ENCODE measurements around the gene POLR2M.

The POLR2M gene

DNA sequence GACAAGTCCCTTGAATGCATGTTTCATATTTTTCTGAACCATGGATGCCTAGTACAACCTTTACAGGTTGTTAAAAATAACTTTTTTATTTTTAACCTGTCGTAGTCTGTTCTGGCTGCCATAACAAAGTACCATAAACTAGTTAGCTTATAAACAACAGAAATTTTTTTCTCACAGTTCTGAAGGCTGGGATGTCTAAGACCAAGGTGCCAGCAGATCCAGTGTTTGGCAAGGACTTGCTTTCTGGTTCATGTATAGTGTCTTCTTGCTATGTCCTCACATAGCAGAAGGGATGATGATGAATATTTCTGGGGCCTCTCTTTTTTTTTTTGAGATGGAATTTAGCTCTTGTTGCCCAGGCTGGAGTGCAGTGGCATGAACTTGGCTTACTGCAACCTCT lies 23.0 kb upstream of the POLR2M start:
- H4K20me1 ChIP-seq (ENCODE audit: insufficient read depth, low read length, poor library complexity, severe bottlenecking) = no peaks in the 10 kb centered on the region
- H3K4me2 ChIP-seq (ENCODE audit: low read depth, low read length, poor library complexity, severe bottlenecking) = no peak overlapping the region
- no peak overlapping the region for H3K9ac ChIP-seq (ENCODE audit: low read depth, low read length, poor library complexity, severe bottlenecking)
- TF ChIP-seq, protein P1, sequence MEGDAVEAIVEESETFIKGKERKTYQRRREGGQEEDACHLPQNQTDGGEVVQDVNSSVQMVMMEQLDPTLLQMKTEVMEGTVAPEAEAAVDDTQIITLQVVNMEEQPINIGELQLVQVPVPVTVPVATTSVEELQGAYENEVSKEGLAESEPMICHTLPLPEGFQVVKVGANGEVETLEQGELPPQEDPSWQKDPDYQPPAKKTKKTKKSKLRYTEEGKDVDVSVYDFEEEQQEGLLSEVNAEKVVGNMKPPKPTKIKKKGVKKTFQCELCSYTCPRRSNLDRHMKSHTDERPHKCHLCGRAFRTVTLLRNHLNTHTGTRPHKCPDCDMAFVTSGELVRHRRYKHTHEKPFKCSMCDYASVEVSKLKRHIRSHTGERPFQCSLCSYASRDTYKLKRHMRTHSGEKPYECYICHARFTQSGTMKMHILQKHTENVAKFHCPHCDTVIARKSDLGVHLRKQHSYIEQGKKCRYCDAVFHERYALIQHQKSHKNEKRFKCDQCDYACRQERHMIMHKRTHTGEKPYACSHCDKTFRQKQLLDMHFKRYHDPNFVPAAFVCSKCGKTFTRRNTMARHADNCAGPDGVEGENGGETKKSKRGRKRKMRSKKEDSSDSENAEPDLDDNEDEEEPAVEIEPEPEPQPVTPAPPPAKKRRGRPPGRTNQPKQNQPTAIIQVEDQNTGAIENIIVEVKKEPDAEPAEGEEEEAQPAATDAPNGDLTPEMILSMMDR (conservative IDR thresholded peaks at IDR 0.05; ENCODE audit: low read length) = no peak
- TF ChIP-seq EZH2phosphoT487 (IDR thresholded peaks at IDR 0.05; ENCODE audit: borderline replicate concordance) = no peak
- no peaks in the 10 kb centered on the region for H3K36me3 ChIP-seq (ENCODE audit: insufficient read depth, low read length)
- H3K9me3 ChIP-seq (ENCODE audit: insufficient read depth, low read depth, low read length) = no peaks in the 10 kb centered on the region
- no peaks in the 10 kb centered on the region for H3F3A ChIP-seq (ENCODE audit: low read depth)
- H3K27me3 ChIP-seq (ENCODE audit: insufficient read depth, low read length, poor library complexity, severe bottlenecking) = peaks cover 6% of the 10 kb centered on the region
- no peaks in the 10 kb centered on the region for H3K9me2 ChIP-seq (replicated peaks; ENCODE audit: low read depth, low read length)
- H3K4me1 ChIP-seq (ENCODE audit: insufficient read depth, low read length, poor library complexity, severe bottlenecking) = no peaks in the 10 kb centered on the region
- no peak overlapping the region for H2AFZ ChIP-seq (ENCODE audit: low read length)
- no peaks in the 10 kb centered on the region for H3K79me2 ChIP-seq (ENCODE audit: insufficient read depth, low read length)
- no peak overlapping the region for H3K4me3 ChIP-seq (ENCODE audit: low read length, poor library complexity, severe bottlenecking)

DNA sequence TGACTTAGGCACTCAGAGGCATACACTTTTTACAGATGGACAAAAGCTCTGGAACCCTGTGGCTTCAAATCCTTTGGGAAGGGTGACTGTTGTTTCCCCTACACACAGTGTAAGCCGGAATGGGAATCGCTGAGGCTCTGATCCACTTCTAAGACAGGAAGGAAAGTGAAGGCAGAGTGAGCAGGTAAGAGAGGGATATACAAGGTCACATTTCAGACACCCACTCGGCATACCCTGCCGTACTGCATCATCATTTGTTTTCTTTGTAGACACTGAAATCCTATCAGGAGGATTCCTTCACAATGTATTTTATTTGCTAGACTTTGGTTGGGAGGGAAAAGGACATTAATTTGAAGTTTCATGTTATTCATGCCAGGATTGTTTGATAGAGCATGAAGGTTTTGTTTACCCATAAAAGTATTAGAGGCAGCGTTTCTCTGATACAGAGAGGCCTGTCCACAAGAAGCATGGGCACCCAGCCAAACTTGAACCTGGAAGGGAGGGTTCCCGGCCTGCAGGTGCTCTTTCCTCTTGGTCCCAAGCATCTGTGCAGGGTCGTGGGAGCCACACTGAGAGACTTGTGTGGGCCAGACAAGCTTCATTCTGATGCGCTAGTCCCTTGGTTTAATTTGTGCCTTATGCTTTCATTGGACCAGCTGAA lies 21.9 kb upstream of the POLR2M start:
- TF ChIP-seq, protein P1 (conservative IDR thresholded peaks at IDR 0.05; ENCODE audit: low read length) = no peak
- TF ChIP-seq EZH2phosphoT487 (IDR thresholded peaks at IDR 0.05; ENCODE audit: borderline replicate concordance) = no peak

DNA sequence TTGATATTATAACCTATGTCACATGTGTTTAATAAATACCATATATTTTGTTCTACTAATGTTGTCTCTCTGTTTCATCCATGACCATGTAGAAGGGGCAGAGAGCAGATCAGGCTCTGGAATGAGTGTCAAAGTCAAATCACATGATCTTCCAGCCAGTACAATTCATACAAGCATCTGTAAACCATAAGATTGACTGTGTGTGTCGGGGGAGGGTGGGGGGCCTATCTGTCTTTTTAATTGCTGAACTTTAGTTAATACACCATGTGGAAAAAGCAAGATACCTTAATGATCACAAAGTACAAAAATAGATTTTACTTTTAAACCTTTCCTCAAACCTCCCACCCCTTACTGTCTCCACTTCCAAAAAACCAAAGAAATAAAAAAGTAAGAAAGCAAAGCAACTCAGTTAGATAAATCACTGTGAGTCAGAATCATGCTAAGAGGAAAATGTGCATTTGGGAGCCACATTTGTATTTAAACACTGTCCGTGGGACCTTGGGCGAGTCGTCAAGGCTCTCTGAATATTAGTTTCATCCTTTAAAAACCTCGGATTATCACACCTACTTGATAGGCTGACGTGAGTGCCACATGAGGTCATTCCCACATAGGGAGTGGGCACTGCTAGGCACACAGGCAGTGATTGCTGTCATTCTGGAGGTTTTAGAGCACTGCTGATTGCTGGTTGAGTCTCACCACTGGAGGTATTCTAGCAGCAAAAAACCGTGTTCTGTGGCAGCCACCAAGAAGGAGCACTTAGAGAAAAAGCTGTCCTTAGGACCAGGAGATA lies 21.0 kb upstream of the POLR2M start:
- Histone ChIP-seq H3K4me1 (ENCODE audit: insufficient read depth, low read length, poor library complexity, severe bottlenecking) (no peaks in the 10 kb centered on the region), H3K9ac (ENCODE audit: low read depth, low read length, poor library complexity, severe bottlenecking) (no peak overlapping the region), H2AFZ (ENCODE audit: low read length) (no peak overlapping the region), H4K20me1 (ENCODE audit: insufficient read depth, low read length, poor library complexity, severe bottlenecking) (no peaks in the 10 kb centered on the region), H3K4me2 (ENCODE audit: low read depth, low read length, poor library complexity, severe bottlenecking) (no peak overlapping the region), H3K36me3 (ENCODE audit: insufficient read depth, low read length) (no peaks in the 10 kb centered on the region), H3K79me2 (ENCODE audit: insufficient read depth, low read length) (no peaks in the 10 kb centered on the region), H3K4me3 (ENCODE audit: low read length, poor library complexity, severe bottlenecking) (no peak overlapping the region), H3K9me3 (ENCODE audit: insufficient read depth, low read depth, low read length) (no peaks in the 10 kb centered on the region), H3K27me3 (ENCODE audit: insufficient read depth, low read length, poor library complexity, severe bottlenecking) (peaks cover 6% of the 10 kb centered on the region), H3F3A (ENCODE audit: low read depth) (no peaks in the 10 kb centered on the region), H3K9me2 (replicated peaks; ENCODE audit: low read depth, low read length) (no peaks in the 10 kb centered on the region)
- TF ChIP-seq, protein P1 (conservative IDR thresholded peaks at IDR 0.05; ENCODE audit: low read length) = no peak
- no peak for TF ChIP-seq EZH2phosphoT487 (IDR thresholded peaks at IDR 0.05; ENCODE audit: borderline replicate concordance)

More for the DNA sequence above, 21.9 kb upstream of the POLR2M start:
- peaks cover 6% of the 10 kb centered on the region for H3K27me3 ChIP-seq (ENCODE audit: insufficient read depth, low read length, poor library complexity, severe bottlenecking)
- no peak overlapping the region for H3K4me2 ChIP-seq (ENCODE audit: low read depth, low read length, poor library complexity, severe bottlenecking)
- no peaks in the 10 kb centered on the region for H3K4me1 ChIP-seq (ENCODE audit: insufficient read depth, low read length, poor library complexity, severe bottlenecking)
- no peak overlapping the region for H3K4me3 ChIP-seq (ENCODE audit: low read length, poor library complexity, severe bottlenecking)
- H4K20me1 ChIP-seq (ENCODE audit: insufficient read depth, low read length, poor library complexity, severe bottlenecking) = no peaks in the 10 kb centered on the region
- H2AFZ ChIP-seq (ENCODE audit: low read length) = no peak overlapping the region
- no peaks in the 10 kb centered on the region for H3F3A ChIP-seq (ENCODE audit: low read depth)
- H3K9ac ChIP-seq (ENCODE audit: low read depth, low read length, poor library complexity, severe bottlenecking) = no peak overlapping the region
- H3K79me2 ChIP-seq (ENCODE audit: insufficient read depth, low read length) = no peaks in the 10 kb centered on the region
- H3K9me2 ChIP-seq (replicated peaks; ENCODE audit: low read depth, low read length) = no peaks in the 10 kb centered on the region
- no peaks in the 10 kb centered on the region for H3K9me3 ChIP-seq (ENCODE audit: insufficient read depth, low read depth, low read length)
- no peaks in the 10 kb centered on the region for H3K36me3 ChIP-seq (ENCODE audit: insufficient read depth, low read length)

Measured in Loucy (cell line).